Measurements from ENCODE around the gene CHIT1.

The CHIT1 gene

DNA sequence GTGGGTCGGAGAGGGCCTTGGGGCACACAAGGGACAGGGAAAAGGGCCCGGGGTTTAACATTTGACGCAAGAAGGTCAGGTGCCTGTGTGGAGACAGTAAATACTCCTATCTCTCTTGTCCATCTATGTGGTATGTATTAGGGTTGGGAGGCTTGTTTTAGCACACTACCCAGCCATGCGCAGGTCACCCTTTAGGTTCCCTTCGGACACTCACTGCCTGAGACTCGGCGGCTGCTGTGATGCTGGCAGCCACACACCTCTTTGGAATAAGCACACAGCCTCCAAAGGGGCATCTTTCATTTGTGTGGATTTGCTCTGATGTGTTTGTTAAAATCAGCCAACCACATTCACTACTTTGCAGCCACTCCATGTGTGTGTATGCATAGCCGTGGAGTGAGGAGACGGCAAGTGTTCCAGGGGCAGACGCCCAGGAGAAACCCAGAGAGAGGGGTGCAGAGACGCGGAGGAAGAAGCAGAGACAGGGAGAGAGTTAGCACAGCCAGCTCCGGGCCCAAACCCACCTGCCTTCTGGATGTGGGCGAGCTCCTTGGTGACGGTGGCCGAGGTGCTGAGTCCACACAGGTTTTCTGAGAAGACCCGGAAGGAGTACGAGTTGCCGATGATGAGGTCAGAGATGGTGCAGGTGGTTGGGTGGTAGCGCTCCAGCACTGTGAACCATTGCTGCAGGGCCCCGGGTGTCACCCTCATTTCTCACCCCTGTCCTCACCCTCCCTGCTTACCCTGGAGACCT is 59.5 kb downstream of the CHIT1 start:
- no peak for DNase-seq (ENCODE audit: low read depth)
- H3K4me3 ChIP-seq (ENCODE audit: control insufficient read depth, low read depth, low read length), result no peak overlapping the region
- TF ChIP-seq, protein P1, sequence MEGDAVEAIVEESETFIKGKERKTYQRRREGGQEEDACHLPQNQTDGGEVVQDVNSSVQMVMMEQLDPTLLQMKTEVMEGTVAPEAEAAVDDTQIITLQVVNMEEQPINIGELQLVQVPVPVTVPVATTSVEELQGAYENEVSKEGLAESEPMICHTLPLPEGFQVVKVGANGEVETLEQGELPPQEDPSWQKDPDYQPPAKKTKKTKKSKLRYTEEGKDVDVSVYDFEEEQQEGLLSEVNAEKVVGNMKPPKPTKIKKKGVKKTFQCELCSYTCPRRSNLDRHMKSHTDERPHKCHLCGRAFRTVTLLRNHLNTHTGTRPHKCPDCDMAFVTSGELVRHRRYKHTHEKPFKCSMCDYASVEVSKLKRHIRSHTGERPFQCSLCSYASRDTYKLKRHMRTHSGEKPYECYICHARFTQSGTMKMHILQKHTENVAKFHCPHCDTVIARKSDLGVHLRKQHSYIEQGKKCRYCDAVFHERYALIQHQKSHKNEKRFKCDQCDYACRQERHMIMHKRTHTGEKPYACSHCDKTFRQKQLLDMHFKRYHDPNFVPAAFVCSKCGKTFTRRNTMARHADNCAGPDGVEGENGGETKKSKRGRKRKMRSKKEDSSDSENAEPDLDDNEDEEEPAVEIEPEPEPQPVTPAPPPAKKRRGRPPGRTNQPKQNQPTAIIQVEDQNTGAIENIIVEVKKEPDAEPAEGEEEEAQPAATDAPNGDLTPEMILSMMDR (conservative IDR thresholded peaks at IDR 0.05; ENCODE audit: control insufficient read depth, insufficient read depth, low read depth, low read length), result no peak

DNA sequence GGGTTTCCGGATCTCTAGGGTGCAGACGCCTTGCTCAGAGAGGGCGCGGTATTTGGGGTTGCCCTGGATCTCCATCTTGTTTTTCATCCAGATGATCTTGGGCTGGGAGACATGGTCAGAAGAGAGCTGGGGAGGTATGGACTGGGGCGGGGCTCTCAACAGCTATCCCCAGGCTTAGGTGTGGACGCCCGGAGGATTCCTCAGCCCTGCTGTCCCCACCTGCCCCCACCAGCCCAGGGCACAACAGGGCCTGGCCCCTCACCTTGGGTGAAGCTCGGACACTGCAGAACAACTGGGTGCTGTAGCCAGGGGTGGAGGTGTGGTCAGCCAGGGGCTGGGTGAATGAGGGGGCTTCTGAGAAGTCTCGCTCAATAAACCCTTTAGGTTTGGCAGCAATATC is 60.5 kb downstream of the CHIT1 start:
- no peak for DNase-seq (ENCODE audit: low read depth)
- TF ChIP-seq, protein P1 (conservative IDR thresholded peaks at IDR 0.05; ENCODE audit: control insufficient read depth, insufficient read depth, low read depth, low read length), result no peak
- H3K4me3 ChIP-seq (ENCODE audit: control insufficient read depth, low read depth, low read length), result no peak overlapping the region

DNA sequence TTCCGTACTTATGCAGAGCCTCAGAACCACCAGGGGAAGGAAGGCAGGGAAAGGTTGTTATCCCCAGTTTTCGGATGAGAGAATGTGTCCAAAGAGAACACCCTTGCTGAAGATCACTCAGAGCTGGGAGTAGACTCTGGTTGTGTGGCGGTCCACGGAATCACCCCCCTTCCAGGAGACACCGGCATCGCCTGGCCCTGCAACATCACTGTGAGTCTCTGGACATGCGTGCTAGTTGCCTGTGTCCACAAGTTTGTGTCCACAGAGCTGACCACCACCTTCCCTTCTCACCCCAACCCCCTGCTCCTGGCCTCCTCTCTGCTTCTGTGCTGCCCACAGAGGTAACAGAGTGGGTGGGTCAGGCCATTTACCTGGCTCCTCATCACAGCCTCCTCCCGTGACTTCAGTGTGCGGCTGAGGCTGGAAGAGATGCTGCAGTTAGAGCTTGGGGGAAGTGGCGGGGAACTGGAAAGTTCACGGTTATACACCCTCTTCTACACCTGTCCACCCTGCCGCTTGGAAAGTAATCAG is 61.2 kb downstream of the CHIT1 start:
- TF ChIP-seq, protein P1 (conservative IDR thresholded peaks at IDR 0.05; ENCODE audit: control insufficient read depth, insufficient read depth, low read depth, low read length), result no peak
- no peak for DNase-seq (ENCODE audit: low read depth)
- H3K4me3 ChIP-seq (ENCODE audit: control insufficient read depth, low read depth, low read length), result no peak overlapping the region

DNA sequence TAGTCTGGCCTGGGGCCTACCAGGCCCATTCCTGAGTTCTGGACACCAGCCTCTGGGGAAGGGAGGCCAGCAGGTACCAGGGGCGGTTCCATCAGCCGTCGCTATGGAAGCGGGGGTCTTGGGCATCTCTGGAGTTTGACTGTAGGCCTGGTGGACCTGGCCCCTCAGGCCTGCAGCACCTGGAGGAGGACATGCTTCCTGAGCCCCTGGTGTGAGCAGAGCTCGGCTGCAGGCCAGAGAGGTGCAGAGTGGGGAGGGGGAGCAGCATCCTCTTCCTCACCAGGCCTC is 61.6 kb downstream of the CHIT1 start:
- DNase-seq (ENCODE audit: low read depth), result no peak
- TF ChIP-seq, protein P1 (conservative IDR thresholded peaks at IDR 0.05; ENCODE audit: control insufficient read depth, insufficient read depth, low read depth, low read length), result no peak
- no peak overlapping the region for H3K4me3 ChIP-seq (ENCODE audit: control insufficient read depth, low read depth, low read length)

DNA sequence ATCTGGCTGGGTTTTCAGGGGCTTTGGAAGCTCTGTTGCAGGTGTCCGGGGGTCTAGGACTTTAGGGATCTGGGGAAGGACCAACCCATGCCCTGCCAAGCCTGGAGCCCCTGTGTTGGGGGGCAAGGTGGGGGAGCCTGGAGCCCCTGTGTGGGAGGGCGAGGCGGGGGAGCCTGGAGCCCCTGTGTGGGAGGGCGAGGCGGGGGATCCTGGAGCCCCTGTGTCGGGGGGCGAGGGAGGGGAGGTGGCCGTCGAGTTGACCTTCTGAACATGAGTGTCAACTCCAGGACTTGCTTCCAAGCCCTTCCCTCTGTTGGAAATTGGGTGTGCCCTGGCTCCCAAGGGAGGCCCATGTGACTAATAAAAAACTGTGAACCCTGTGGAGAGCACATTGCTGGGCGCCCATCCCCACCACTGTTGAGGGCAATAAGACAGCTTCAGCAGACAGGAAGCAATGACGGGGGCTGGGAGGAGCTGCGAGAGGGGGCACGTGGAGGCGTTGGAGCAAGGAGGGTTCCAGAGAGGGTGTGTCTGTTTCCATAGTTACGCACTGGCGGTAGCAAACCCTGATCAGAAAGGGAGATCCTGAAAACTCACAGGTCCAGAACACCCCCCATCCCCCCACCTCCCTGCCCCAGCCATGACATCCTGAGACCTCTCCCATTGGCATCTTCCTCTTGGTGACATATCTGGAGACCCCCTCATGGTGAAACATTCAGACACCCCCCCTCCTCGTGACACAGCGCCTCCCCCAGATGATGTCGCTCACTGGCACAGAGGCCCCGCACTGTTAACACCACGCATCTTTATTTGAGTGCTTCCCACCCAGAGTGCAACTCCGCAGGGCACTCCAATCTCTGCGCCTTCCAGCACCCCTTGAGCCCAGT is 62.2 kb downstream of the CHIT1 start:
- TF ChIP-seq, protein P1 (conservative IDR thresholded peaks at IDR 0.05; ENCODE audit: control insufficient read depth, insufficient read depth, low read depth, low read length), result no peak
- DNase-seq (ENCODE audit: low read depth), result no peak
- no peak overlapping the region for H3K4me3 ChIP-seq (ENCODE audit: control insufficient read depth, low read depth, low read length)

DNA sequence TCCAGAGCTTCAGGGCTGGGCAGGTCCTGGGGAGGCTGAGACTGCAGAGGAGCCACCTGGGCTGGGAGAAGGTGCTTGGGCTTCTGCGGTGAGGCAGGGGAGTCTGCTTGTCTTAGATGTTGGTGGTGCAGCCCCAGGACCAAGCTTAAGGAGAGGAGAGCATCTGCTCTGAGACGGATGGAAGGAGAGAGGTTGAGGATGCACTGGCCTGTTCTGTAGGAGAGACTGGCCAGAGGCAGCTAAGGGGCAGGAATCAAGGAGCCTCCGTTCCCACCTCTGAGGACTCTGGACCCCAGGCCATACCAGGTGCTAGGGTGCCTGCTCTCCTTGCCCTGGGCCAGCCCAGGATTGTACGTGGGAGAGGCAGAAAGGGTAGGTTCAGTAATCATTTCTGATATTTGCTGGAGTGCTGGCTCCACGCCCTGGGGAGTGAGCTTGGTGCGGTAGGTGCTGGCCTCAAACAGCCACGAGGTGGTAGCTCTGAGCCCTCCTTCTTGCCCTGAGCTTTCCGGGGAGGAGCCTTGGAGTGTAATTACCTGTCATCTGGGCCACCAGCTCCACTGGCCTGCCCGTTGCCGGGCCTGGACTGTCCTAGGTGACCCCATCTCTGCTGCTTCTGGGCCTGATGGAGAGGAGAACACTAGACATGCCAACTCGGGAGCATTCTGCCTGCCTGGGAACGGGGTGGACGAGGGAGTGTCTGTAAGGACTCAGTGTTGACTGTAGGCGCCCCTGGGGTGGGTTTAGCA is 63.1 kb downstream of the CHIT1 start:
- no peak overlapping the region for H3K4me3 ChIP-seq (ENCODE audit: control insufficient read depth, low read depth, low read length)
- no peak for DNase-seq (ENCODE audit: low read depth)
- TF ChIP-seq, protein P1 (conservative IDR thresholded peaks at IDR 0.05; ENCODE audit: control insufficient read depth, insufficient read depth, low read depth, low read length), result no peak

Data from fibroblast of mammary gland (primary cell).